H9 (cell line): Measurements from ENCODE around the gene MMP19. TPM values are rescaled to one million over a fixed set of nuclear protein-coding genes. Genes with fewer than 3 reads are reported as not detected.
A peak's percentile ranks its signal among the peaks of the same experiment; 100 is the strongest.

Experiments used
- DNase-seq: peaks from one replicate; pipeline ENCODE4 v3.0.0-alpha.2; 2017
- H2AFZ ChIP-seq: one replicate; pipeline ENCODE4 v1.6.1; 2013; ENCODE audit warnings: mild to moderate bottlenecking, low read length, control low read depth, moderate library complexity
- H2AK5ac ChIP-seq: 2 replicates; pipeline ENCODE4 v1.6.1; 2013; ENCODE audit warnings: low read length, control low read depth, mixed read lengths; ENCODE audit not compliant: insufficient read length
- H2BK120ac ChIP-seq: one replicate; pipeline ENCODE4 v1.6.1; 2013; ENCODE audit warnings: low read depth, mild to moderate bottlenecking, low read length, control low read depth, inconsistent platforms; ENCODE audit not compliant: poor library complexity, severe bottlenecking
- H2BK12ac ChIP-seq: 2 replicates; pipeline ENCODE4 v1.6.1; 2013; ENCODE audit warnings: low read length, control low read depth, mixed read lengths, low read depth; ENCODE audit not compliant: insufficient read length
- H2BK15ac ChIP-seq: 2 replicates; pipeline ENCODE4 v1.6.1; 2013; ENCODE audit warnings: low read depth, low read length, control low read depth
- H2BK20ac ChIP-seq: one replicate; pipeline ENCODE4 v1.6.1; 2013; ENCODE audit warnings: low read depth, mild to moderate bottlenecking, low read length, control low read depth, inconsistent platforms; ENCODE audit not compliant: poor library complexity, severe bottlenecking
- H2BK5ac ChIP-seq: 2 replicates; pipeline ENCODE4 v1.6.1; 2013; ENCODE audit warnings: low read length, control low read depth, mixed read lengths; ENCODE audit not compliant: insufficient read length
- H3K14ac ChIP-seq: 2 replicates; pipeline ENCODE4 v1.6.1; 2013; ENCODE audit warnings: low read length, control low read depth; ENCODE audit not compliant: insufficient read depth
- H3K18ac ChIP-seq: 2 replicates; pipeline ENCODE4 v1.6.1; 2013; ENCODE audit warnings: low read depth, mild to moderate bottlenecking, mixed read lengths, low read length, control low read depth; ENCODE audit not compliant: insufficient read length
- H3K23ac ChIP-seq: 2 replicates; pipeline ENCODE4 v1.6.1; 2013; ENCODE audit warnings: low read length, control low read depth, mixed read lengths, low read depth; ENCODE audit not compliant: insufficient read length
- H3K23me2 ChIP-seq: 2 replicates; pipeline ENCODE4 v1.6.1; 2013; ENCODE audit warnings: low read depth, mild to moderate bottlenecking, mixed read lengths, low read length, control low read depth; ENCODE audit not compliant: insufficient read length, poor library complexity, severe bottlenecking
- H3K27ac ChIP-seq: 2 replicates; pipeline ENCODE4 v1.5.1; 2013; ENCODE audit warnings: low read length, control low read depth, mixed read lengths, low read depth; ENCODE audit not compliant: insufficient read length
- H3K27me3 ChIP-seq: 2 replicates; pipeline ENCODE4 v1.6.1; 2013; ENCODE audit warnings: low read length, control low read depth, inconsistent platforms; ENCODE audit not compliant: insufficient read depth
- H3K4ac ChIP-seq: 2 replicates; pipeline ENCODE4 v1.6.1; 2013; ENCODE audit warnings: low read depth, mild to moderate bottlenecking, control low read depth, inconsistent platforms, low read length, moderate library complexity
- H3K4me1 ChIP-seq: 2 replicates; pipeline ENCODE4 v1.6.1; 2013; ENCODE audit warnings: low read length, control low read depth, inconsistent platforms; ENCODE audit not compliant: insufficient read depth
- H3K4me2 ChIP-seq: 2 replicates; pipeline ENCODE4 v1.6.1; 2013; ENCODE audit warnings: low read length, control low read depth, mixed read lengths; ENCODE audit not compliant: insufficient read length, insufficient read depth
- H3K56ac ChIP-seq: 2 replicates; pipeline ENCODE4 v1.6.1; 2013; ENCODE audit warnings: low read depth, mild to moderate bottlenecking, mixed read lengths, low read length, control low read depth; ENCODE audit not compliant: insufficient read length
- H3K79me1 ChIP-seq: 2 replicates; pipeline ENCODE4 v1.6.1; 2013; ENCODE audit warnings: low read depth, mild to moderate bottlenecking, moderate library complexity, low read length, control low read depth, inconsistent platforms; ENCODE audit not compliant: insufficient read depth, poor library complexity, severe bottlenecking
- H3K79me2 ChIP-seq: 2 replicates; pipeline ENCODE4 v1.6.1; 2013; ENCODE audit warnings: low read length, control low read depth, inconsistent platforms; ENCODE audit not compliant: insufficient read depth
- H3K9ac ChIP-seq: 2 replicates; pipeline ENCODE4 v1.6.1; 2013; ENCODE audit warnings: low read length, control low read depth, mixed read lengths; ENCODE audit not compliant: insufficient read length; ENCODE audit errors: extremely low read depth
- H3K9me3 ChIP-seq: one replicate; pipeline ENCODE4 v1.6.1; 2013; ENCODE audit warnings: low read depth, low read length, inconsistent platforms; ENCODE audit not compliant: control insufficient read depth
- H3T11ph ChIP-seq: one replicate; pipeline ENCODE4 v1.6.1; 2013; ENCODE audit warnings: mild to moderate bottlenecking, low read length, control low read depth, inconsistent platforms
- H4K20me1 ChIP-seq: one replicate; pipeline ENCODE4 v1.6.1; 2013; ENCODE audit not compliant: control insufficient read depth, insufficient read length, insufficient read depth
- H4K5ac ChIP-seq: 2 replicates; pipeline ENCODE4 v1.6.1; 2013; ENCODE audit warnings: low read depth, mild to moderate bottlenecking, mixed read lengths, low read length, control low read depth; ENCODE audit not compliant: insufficient read length
- H4K8ac ChIP-seq: replicated peaks from 2 replicates; pipeline ENCODE4 v1.6.1; 2013; ENCODE audit warnings: low read length, control low read depth, mixed read lengths, low read depth; ENCODE audit not compliant: insufficient read length
- H4K91ac ChIP-seq: 2 replicates; pipeline ENCODE4 v1.6.1; 2013; ENCODE audit warnings: low read depth, mild to moderate bottlenecking, moderate library complexity, mixed read lengths, low read length, control low read depth; ENCODE audit not compliant: insufficient read length
- H3K27ac Mint-ChIP-seq, 3 experiments: 2 replicates in 2 of 3; 3 replicates in 1 of 3; pipeline ENCODE4 v1.8.0; 2020 to 2021; ENCODE audit warnings: mixed read lengths in 3 of 3, mild to moderate bottlenecking in 1 of 3, moderate library complexity in 1 of 3
- H3K27me3 Mint-ChIP-seq: 2 replicates; pipeline ENCODE4 v1.8.0; 2021; ENCODE audit warnings: low read depth, mild to moderate bottlenecking, moderate library complexity, mixed read lengths
- H3K36me3 Mint-ChIP-seq, 3 experiments: 2 replicates in 2 of 3; 3 replicates in 1 of 3; pipeline ENCODE4 v1.8.0; 2020 to 2021; ENCODE audit warnings: low read depth in 3 of 3, mixed read lengths in 3 of 3; ENCODE audit not compliant: insufficient read depth in 1 of 3
- H3K4me1 Mint-ChIP-seq, 2 experiments: 2 replicates each; pipeline ENCODE4 v1.8.0; 2020; ENCODE audit warnings: mixed read lengths in 2 of 2
- H3K4me3 Mint-ChIP-seq, 2 experiments: 2 replicates in 1 of 2; 3 replicates in 1 of 2; pipeline ENCODE4 v1.8.0; 2020 to 2021; ENCODE audit warnings: mild to moderate bottlenecking in 2 of 2, mixed read lengths in 2 of 2, moderate library complexity in 1 of 2
- H3K9me3 Mint-ChIP-seq, 2 experiments: 2 replicates in 1 of 2; 3 replicates in 1 of 2; pipeline ENCODE4 v1.8.0; 2020; ENCODE audit warnings: mild to moderate bottlenecking in 2 of 2, mixed read lengths in 2 of 2, moderate library complexity in 1 of 2
- CTCF ChIP-seq: fragments of 200-600 bp; sonication (generic); conservative IDR thresholded peaks from 3 replicates; pipeline ENCODE4 v1.8.0; 2021; ENCODE audit warnings: antibody characterized with exemption, mild to moderate bottlenecking
- total RNA-seq: library from RNA; stranded (reverse); gene quantifications from 2 replicates; pipeline ENCODE4 v1.2.1, GENCODE V29; 2021

Gene MMP19
- total RNA-seq, 1 experiment from 2014 or later: 1.7 TPM

DNA sequence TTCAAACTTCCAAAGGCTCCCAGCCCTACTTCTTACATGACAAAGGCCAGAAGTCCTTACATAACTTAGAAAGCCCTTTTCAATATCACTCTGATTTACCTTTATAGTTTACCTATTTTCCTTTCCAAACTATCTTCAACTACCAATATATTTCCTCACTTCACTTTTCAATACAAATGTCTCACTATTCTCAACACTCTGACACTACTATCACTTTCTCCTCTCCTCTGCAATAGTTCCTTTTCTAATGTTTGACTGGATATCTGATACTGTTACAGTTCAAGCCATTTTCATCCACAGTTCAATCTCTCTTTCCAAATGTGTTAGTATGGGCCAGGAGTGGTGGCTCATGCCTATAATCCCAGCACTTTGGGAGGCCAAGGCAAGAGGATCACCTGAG is 28.5 kb downstream of the MMP19 start:
- no peak overlapping the region for H2BK15ac ChIP-seq
- no peak for TF ChIP-seq CTCF
- H3T11ph ChIP-seq: no peak overlapping the region
- peaks cover 10% of the 10 kb centered on the region for H3K23me2 ChIP-seq
- no peaks in the 10 kb centered on the region for H3K9me3 ChIP-seq
- peaks cover 8% of the 10 kb centered on the region; the same call in 1 of the 2 replicates for H3K4me1 ChIP-seq
- Mint-ChIP-seq H3K4me1 (peaks cover 46% of the 10 kb centered on the region in 2 experiments), H3K36me3 (peaks cover 4 to 30% (median 25%) of the 10 kb centered on the region in 3 experiments; a peak in 5 of 7 replicates), H3K27me3 (no peaks in the 10 kb centered on the region), H3K4me3 (peak overlapping the region in 1 of 2 experiments; percentile 63; a peak in 4 of 5 replicates), H3K27ac (peak overlapping the region; percentile 3 to 80 (median 28); a peak in 6 of 7 replicates), H3K9me3 (no peaks in the 10 kb centered on the region)
- H3K4ac ChIP-seq: no peak overlapping the region
- peak overlapping the region; percentile 17 for H3K4me2 ChIP-seq
- no peaks in the 10 kb centered on the region for H4K20me1 ChIP-seq
- peaks cover 62% of the 10 kb centered on the region for H3K79me2 ChIP-seq
- H3K23ac ChIP-seq: no peak overlapping the region
- H2BK5ac ChIP-seq: no peak overlapping the region
- no peak overlapping the region for H4K5ac ChIP-seq
- no peak overlapping the region for H3K14ac ChIP-seq
- H3K9ac ChIP-seq: no peak overlapping the region
- no peak overlapping the region for H3K56ac ChIP-seq
- no peak overlapping the region for H3K27ac ChIP-seq
- H2BK120ac ChIP-seq: no peak overlapping the region
- no peak overlapping the region for H4K8ac ChIP-seq
- no peak overlapping the region for H2BK12ac ChIP-seq
- H2AFZ ChIP-seq: no peak overlapping the region
- DNase-seq: no peak
- no peaks in the 10 kb centered on the region for H3K27me3 ChIP-seq
- no peak overlapping the region for H2AK5ac ChIP-seq
- no peak overlapping the region for H2BK20ac ChIP-seq
- peaks cover 10% of the 10 kb centered on the region for H3K79me1 ChIP-seq
- no peak overlapping the region for H3K18ac ChIP-seq
- H4K91ac ChIP-seq: no peak overlapping the region
